Tibial nerve (tissue), 4 donors: ENCODE data around the gene LRRTM3. TPM values are rescaled to one million over a fixed set of nuclear protein-coding genes. Genes with fewer than 3 reads are reported as not detected.

Experiments
- DNase-seq, 2 donors: peaks; one replicate each; pipeline ENCODE4 v3.0.0-alpha.2; 2019; ENCODE audit warnings: low spot score in 2 of 2
- H3K27ac ChIP-seq, 4 donors: fragments of 200-600 bp; sonication (generic) in 3 of 4; one replicate each; pipeline ENCODE4 v1.5.1; 2017 to 2019; ENCODE audit warnings: mild to moderate bottlenecking in 1 of 4
- H3K27me3 ChIP-seq, 2 donors: fragments of 200-600 bp; sonication (generic) in 1 of 2; one replicate each; pipeline versions ENCODE4 v1.5.1 to v1.6.0; 2017 to 2019
- H3K36me3 ChIP-seq, 3 donors: fragments of 200-600 bp; sonication (generic); one replicate each; pipeline ENCODE4 v1.5.1; 2018 to 2019
- H3K4me1 ChIP-seq, 4 donors: fragments of 200-600 bp; sonication (generic) in 3 of 4; one replicate each; pipeline ENCODE4 v1.5.1; 2017 to 2019
- H3K4me3 ChIP-seq, 4 donors: fragments of 200-600 bp; sonication (generic) in 3 of 4; one replicate each; pipeline ENCODE4 v1.5.1; 2017 to 2019; ENCODE audit warnings: mild to moderate bottlenecking in 1 of 4, moderate library complexity in 1 of 4
- H3K9me3 ChIP-seq, 4 donors: fragments of 200-600 bp; sonication (generic) in 3 of 4; one replicate each; pipeline ENCODE4 v1.5.1; 2017 to 2019
- CTCF ChIP-seq, 5 experiments: fragments of 200-600 bp in 3 of 5; fragments of 450-650 bp in 2 of 5; sonication (generic) in 3 of 5; IDR thresholded peaks; one replicate each; pipeline ENCODE4 v1.5.1; 2016 to 2019; ENCODE audit warnings: antibody characterized with exemption in 5 of 5, mild to moderate bottlenecking in 3 of 5, moderate library complexity in 2 of 5
- EP300 ChIP-seq, 2 donors: sonication (generic); formaldehyde crosslinking; IDR thresholded peaks; one replicate each; pipeline ENCODE4 v1.6.1; 2017; ENCODE audit warnings: antibody characterized with exemption in 2 of 2, mild to moderate bottlenecking in 1 of 2
- POLR2A ChIP-seq, 2 donors: fragments of 450-650 bp; IDR thresholded peaks; one replicate each; pipeline ENCODE4 v1.6.1; 2017; ENCODE audit warnings: antibody characterized with exemption in 2 of 2, mild to moderate bottlenecking in 2 of 2, moderate library complexity in 2 of 2
- WGBS, 2 donors: methylation state at CpG; one replicate each; pipeline ENCODE4 v1.1.5; 2018; 5-methylcytosine and 5-hydroxymethylcytosine counted together
- total RNA-seq, 4 donors: library from RNA; depleted of rRNA; stranded (reverse); fragments of >200 nt; gene quantifications; one replicate each; pipeline ENCODE4 v1.1.0, GENCODE V29; 2016

The LRRTM3 gene
- total RNA-seq, 4 donors from 2014 or later, result 0.42 TPM; not detected in 3

GRCh38 chr10:66882271-66882670 is 43.6 kb upstream of the LRRTM3 start:
- Histone ChIP-seq H3K9me3 (no peaks in the 10 kb centered on the region), H3K36me3 (no peaks in the 10 kb centered on the region), H3K27me3 (no peaks in the 10 kb centered on the region), H3K4me1 (no peaks in the 10 kb centered on the region), H3K27ac (no peak overlapping the region), H3K4me3 (no peak overlapping the region)
- no peak for DNase-seq
- TF ChIP-seq EP300 (IDR thresholded peaks at IDR 0.05) (no peak), POLR2A (IDR thresholded peaks at IDR 0.05) (no peak), CTCF (IDR thresholded peaks at IDR 0.05) (no peak)
- 87% methylated on average over 2 of the region's 2 CpGs for WGBS, 2 donors

- H3K4me1 ChIP-seq, result no peaks in the 10 kb centered on the region
- DNase-seq, result no peak
- TF ChIP-seq CTCF (IDR thresholded peaks at IDR 0.05), result no peak
- no peak for TF ChIP-seq POLR2A (IDR thresholded peaks at IDR 0.05)
- no peak for TF ChIP-seq EP300 (IDR thresholded peaks at IDR 0.05)
- no peaks in the 10 kb centered on the region for H3K9me3 ChIP-seq
- H3K27me3 ChIP-seq, result no peaks in the 10 kb centered on the region
- no peak overlapping the region for H3K27ac ChIP-seq
- H3K4me3 ChIP-seq, result no peak overlapping the region
- H3K36me3 ChIP-seq, result no peaks in the 10 kb centered on the region
Measured at GRCh38 chr10:66886848-66887247, 39.0 kb upstream of the LRRTM3 start.

GRCh38 chr10:66888237-66888636 is 37.6 kb upstream of the LRRTM3 start:
- Histone ChIP-seq H3K4me1 (no peaks in the 10 kb centered on the region), H3K27me3 (no peaks in the 10 kb centered on the region)
- TF ChIP-seq POLR2A (IDR thresholded peaks at IDR 0.05) (no peak), EP300 (IDR thresholded peaks at IDR 0.05) (no peak), CTCF (IDR thresholded peaks at IDR 0.05) (no peak)

GRCh38 chr10:66892871-66893270 is 33.0 kb upstream of the LRRTM3 start:
- DNase-seq, result no peak
- TF ChIP-seq POLR2A (IDR thresholded peaks at IDR 0.05), result no peak
- H3K27ac ChIP-seq, result no peak overlapping the region
- no peaks in the 10 kb centered on the region for H3K27me3 ChIP-seq
- WGBS, 2 donors, result 38% methylated on average over 2 of the region's 2 CpGs
- H3K36me3 ChIP-seq, result no peaks in the 10 kb centered on the region
- H3K4me1 ChIP-seq, result no peaks in the 10 kb centered on the region
- H3K9me3 ChIP-seq, result peaks cover 0 to 3% (median under 1%) of the 10 kb centered on the region in 4 donors
- no peak overlapping the region for H3K4me3 ChIP-seq

More at GRCh38 chr10:66888237-66888636, 37.6 kb upstream of the LRRTM3 start:
- no peak overlapping the region for H3K27ac ChIP-seq
- DNase-seq, result no peak
- 85 to 88% methylated on average over 1 of the region's 1 CpG for WGBS, 2 donors
- no peaks in the 10 kb centered on the region for H3K9me3 ChIP-seq
- H3K36me3 ChIP-seq, result no peaks in the 10 kb centered on the region
- H3K4me3 ChIP-seq, result no peak overlapping the region

GRCh38 chr10:66910671-66911070 is 15.2 kb upstream of the LRRTM3 start:
- no peak for DNase-seq
- H3K27me3 ChIP-seq, result no peaks in the 10 kb centered on the region
- H3K36me3 ChIP-seq, result no peaks in the 10 kb centered on the region
- no peak overlapping the region for H3K27ac ChIP-seq
- no peak for TF ChIP-seq POLR2A (IDR thresholded peaks at IDR 0.05)
- TF ChIP-seq EP300 (IDR thresholded peaks at IDR 0.05), result no peak
- TF ChIP-seq CTCF (IDR thresholded peaks at IDR 0.05), result no peak
- H3K9me3 ChIP-seq, result no peaks in the 10 kb centered on the region
- H3K4me3 ChIP-seq, result no peak overlapping the region
- WGBS, 2 donors, result 86 to 87% methylated on average over 5 of the region's 5 CpGs
- H3K4me1 ChIP-seq, result no peaks in the 10 kb centered on the region

GRCh38 chr10:66916030-66916429 is 9.8 kb upstream of the LRRTM3 start:
- Histone ChIP-seq H3K9me3 (no peaks in the 10 kb centered on the region), H3K4me3 (no peak overlapping the region), H3K27me3 (no peaks in the 10 kb centered on the region), H3K27ac (no peak overlapping the region), H3K36me3 (no peaks in the 10 kb centered on the region), H3K4me1 (no peaks in the 10 kb centered on the region)
- no peak for DNase-seq
- no peak for TF ChIP-seq POLR2A (IDR thresholded peaks at IDR 0.05)
- no peak for TF ChIP-seq EP300 (IDR thresholded peaks at IDR 0.05)
- no peak for TF ChIP-seq CTCF (IDR thresholded peaks at IDR 0.05)
- 79 to 81% methylated on average over 2 of the region's 2 CpGs for WGBS, 2 donors
